CD4-positive, alpha-beta T cell treated with Interleukin-15 for 1 hour (primary cell): ENCODE results near the gene INHBA.

Experiments used
- DNase-seq: peaks from one replicate; pipeline ENCODE4 v3.0.0-alpha.2; 2020

INHBA gene

DNA sequence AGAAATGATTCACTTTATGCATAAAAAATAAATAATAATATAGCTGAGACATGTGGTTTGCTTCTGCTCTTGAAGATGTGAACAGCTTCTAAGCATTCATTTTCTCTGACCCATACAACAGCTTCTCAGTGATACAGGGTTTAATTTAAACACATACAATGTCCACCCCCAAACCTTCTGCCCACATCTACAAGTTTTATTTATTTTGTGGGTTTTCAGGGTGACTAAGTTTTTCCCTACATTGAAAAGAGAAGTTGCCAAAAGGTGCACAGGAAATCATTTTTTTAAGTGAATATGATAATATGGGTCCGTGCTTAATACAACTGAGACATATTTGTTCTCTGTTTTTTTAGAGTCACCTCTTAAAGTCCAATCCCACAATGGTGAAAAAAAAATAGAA lies 17.2 kb downstream of the INHBA start:
- no peak for DNase-seq

DNA sequence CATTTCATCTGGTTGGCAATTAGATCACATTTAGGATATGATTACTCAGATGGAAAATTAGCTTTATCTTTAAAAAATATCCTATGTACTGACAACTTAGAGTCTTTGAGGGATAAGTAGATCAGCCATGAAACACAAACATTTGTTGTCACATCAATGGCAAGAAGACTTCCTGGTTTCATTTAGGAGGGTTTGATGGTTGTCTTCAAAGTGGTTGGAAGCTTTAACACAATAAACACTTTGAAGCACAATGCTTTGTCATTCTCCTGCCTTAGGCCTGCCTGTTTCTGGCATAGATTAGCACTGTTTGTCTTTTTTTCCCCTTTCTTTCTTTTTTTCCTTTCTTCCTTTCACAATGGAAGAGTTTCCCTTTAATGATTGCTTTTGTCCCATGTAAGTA lies 20.5 kb downstream of the INHBA start:
- no peak for DNase-seq

DNA sequence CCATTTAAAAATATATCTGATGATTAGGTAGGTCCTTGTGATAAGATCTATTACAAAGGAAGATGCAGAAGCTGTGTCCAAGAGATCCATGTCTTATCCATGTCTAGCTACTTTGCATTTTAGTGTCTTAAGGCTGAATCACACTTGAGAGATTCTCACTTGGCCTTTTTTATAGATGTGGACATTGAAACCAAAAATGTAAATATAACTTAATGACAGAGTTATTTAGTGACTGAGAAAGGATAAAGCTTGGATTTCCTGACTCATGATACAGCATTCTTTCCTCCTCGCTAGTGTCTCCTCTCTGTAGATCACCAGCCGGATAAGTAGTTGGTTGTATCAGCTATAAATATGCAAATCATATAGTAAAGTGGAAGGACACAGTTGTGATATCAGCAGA lies 23.3 kb downstream of the INHBA start:
- DNase-seq: no peak

DNA sequence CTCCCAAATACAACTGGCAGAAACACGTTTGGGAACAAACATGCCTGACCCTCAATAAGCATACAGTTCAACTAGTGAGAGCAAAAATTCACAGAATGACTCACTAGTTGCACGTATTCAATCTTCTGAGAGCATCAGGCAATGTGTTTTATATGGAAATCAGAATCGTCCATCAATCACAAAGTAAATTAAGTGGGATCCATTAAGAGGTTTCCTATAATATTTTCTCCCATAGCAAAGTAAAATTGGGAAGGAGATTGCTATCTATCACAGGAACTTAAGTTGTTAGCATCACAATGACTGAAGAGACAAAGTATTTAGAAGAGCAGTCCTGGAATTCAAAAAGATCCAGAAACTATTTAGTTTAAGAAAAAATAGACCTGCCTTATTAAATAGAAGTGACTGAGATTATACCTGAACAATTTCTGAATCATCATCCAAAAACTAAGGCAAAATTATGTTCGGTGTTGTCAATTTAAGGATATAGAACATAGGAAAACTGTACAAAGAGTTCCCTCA lies 28.3 kb downstream of the INHBA start:
- no peak for DNase-seq

GRCh38 chr7:41661596-41661995 lies 41.3 kb downstream of the INHBA start:
- no peak for DNase-seq

DNA sequence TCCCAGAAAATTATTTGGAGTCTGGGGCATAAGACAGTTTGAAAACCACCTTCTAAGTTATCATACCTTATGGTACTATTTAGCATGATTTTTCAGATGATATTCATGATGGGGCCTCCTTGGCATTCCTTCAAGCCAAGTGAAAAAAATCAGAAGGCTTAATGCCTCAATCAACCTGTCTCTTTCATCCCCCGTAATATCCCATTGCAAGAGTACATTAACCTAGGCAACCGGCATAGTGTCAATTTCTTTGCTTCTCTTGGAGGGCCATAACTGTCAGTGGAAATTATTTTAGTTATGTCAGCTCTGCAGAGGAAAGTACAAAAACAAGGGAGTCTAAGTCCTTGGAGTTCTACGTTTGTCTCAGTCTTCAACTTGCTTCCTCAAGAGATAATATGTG lies 43.4 kb downstream of the INHBA start:
- no peak for DNase-seq

DNA sequence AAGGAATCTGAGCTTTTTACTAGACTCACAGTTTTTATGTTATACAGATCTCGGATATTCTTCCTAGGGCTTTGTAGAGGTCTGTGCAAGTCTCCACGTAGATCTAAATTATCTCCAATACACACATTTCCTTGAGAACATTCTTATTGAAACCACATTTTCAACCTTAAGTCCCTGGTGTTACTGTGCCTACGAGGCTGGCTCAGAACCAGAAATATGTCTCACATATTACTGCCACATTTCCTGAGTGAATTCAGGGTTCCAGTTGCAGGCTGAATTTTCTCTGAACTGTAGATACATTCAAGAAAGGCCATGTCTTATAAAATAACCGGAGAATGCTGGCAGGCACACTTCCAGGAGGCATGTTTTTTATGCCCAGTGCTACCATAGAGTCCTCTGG lies 46.5 kb downstream of the INHBA start:
- DNase-seq: no peak

GRCh38 chr7:41655426-41655825 lies 47.5 kb downstream of the INHBA start:
- no peak for DNase-seq

GRCh38 chr7:41652267-41652666 lies 50.6 kb downstream of the INHBA start:
- no peak for DNase-seq

- DNase-seq: no peak
Measured at GRCh38 chr7:41648501-41648900, 54.4 kb downstream of the INHBA start.

GRCh38 chr7:41643616-41644015 lies 59.3 kb downstream of the INHBA start:
- DNase-seq: no peak

DNA sequence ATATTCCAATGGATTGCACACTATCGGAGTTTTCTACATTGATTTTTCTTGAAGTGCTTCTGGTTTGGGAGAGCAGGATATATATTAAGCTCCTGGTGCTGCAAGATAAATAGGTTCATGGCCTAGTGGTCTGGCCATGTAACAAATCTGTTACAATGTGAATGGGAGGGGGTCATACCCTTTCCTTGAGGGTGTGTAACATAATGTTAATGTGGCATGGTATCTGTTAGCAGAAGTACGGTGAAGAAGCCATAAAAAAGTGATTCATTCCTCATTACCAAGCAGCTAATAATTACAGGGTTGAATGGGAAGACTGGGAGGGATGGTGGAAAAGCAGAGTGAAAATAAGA lies 61.2 kb downstream of the INHBA start:
- DNase-seq: no peak

DNA sequence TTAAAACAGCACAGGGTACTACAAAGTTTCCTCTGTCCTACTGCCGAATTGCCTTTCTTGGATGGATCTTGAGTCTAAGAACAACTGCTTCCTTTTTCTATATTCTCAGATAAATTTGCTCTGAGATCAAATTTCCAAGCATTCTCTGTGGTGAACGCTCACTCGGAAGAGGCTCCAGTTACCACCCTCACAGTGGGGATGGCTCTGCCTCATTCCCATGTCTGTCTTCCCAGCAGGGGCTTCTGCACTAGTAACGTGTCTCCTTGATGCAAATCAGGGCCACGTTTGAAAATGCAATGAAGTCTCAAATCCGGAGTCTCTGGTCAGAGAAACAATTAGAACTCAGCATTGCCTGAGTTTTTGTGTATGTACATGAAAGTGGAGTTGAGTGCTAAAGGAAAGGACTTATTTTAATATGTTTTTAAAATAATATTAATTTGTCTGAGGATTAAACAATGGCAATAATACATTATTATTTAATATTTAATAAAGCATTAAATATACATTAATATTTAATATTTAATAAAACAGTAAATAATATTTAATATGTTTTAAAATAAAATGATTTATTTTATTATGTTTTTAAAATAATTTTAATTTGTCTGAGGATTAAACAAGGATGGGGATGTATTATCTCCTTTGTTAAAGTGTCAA lies 61.8 kb downstream of the INHBA start:
- DNase-seq: no peak

DNA sequence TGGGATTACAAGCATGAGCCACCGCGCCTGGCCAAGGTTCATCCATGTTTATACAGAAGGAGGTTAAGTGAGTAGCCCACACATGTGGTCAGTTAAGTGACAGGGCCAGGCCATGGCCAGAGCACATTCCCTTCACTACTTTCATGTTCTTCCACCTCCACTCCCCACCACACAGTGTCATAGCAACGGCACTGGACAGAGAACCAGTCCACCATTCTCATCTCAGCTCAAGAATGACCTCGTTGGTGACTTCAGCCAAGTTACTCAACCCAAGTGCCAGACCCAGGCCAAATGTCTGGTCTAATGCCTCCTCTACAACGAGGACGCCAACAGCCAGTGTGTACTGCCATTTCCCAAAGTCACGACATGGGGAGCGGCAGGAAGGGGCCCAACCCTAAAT lies 62.4 kb downstream of the INHBA start:
- no peak for DNase-seq

DNA sequence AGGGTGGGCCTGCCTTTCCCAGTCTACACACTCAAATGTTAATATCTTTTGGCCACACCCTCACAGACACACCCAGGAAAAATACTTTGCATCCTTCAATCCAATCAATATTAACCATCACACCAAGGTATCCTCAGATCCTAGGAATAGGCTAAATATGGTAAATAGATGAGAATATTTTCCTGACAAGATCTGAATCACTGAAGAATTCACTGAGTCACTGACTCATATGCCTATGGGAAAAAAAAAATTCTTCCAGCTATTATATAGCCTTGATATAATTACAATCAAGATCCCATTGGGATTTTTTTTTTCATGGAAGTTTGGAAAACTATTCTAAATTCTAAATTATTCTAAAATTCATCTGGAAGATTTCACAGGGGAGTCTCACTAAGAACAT lies 65.8 kb downstream of the INHBA start:
- DNase-seq: no peak
